Measurements from ENCODE around the gene IMMP2L. TPM values are rescaled to one million over a fixed set of nuclear protein-coding genes. Genes with fewer than 3 reads are reported as not detected.

IMMP2L gene
- total RNA-seq, 2 donors from 2014 or later: 7.3 to 7.7 TPM

DNA sequence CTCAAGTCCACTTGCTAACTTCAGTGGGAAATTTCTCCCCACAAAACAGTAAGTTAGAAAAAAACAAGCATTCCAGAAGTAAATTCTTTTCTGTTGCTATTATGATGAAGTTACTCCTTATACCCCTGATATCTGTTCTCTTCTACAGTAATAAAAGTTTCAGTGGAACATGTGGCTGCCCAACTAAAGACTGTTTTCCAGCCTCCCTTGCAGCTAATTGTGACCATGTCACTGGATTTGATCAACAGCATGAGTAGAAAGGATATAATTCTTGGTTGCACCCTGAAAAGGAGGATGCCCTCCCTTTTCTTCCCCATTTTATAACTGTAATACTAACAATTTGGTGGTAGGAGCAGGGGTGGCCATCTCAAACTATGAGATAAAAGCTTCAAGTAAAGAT, 40.6 kb downstream of the IMMP2L start:
- TF ChIP-seq, protein P1, sequence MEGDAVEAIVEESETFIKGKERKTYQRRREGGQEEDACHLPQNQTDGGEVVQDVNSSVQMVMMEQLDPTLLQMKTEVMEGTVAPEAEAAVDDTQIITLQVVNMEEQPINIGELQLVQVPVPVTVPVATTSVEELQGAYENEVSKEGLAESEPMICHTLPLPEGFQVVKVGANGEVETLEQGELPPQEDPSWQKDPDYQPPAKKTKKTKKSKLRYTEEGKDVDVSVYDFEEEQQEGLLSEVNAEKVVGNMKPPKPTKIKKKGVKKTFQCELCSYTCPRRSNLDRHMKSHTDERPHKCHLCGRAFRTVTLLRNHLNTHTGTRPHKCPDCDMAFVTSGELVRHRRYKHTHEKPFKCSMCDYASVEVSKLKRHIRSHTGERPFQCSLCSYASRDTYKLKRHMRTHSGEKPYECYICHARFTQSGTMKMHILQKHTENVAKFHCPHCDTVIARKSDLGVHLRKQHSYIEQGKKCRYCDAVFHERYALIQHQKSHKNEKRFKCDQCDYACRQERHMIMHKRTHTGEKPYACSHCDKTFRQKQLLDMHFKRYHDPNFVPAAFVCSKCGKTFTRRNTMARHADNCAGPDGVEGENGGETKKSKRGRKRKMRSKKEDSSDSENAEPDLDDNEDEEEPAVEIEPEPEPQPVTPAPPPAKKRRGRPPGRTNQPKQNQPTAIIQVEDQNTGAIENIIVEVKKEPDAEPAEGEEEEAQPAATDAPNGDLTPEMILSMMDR (IDR thresholded peaks at IDR 0.05): no peak
- H3K4me3 ChIP-seq: no peak overlapping the region
- no peak overlapping the region for H3K27ac ChIP-seq
- no peak for DNase-seq (ENCODE audit: low spot score)
- peaks cover 0 to 6% of the 10 kb centered on the region in 2 donors for H3K9me3 ChIP-seq
- no peaks in the 10 kb centered on the region for H3K27me3 ChIP-seq
- H3K4me1 ChIP-seq: no peaks in the 10 kb centered on the region
- peaks cover 5% of the 10 kb centered on the region for H3K36me3 ChIP-seq

DNA sequence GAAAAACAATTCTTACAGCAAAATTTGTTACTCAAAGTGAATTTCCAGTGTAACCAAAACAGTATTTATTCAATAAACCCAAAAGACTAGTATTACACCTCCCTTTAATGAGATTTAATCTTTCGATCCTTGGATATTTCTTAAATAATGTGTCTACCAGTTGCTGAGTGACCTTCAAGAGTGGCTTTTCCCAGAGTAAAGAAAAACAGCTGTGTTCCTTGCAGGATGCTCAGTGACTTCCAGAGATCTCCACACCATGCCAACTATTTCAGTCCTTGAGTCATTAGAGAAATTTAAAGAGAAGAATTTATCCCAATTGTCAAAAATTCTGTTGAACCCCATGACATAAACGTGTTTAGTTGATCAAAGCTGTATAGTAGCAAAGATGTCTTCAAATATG, 44.0 kb downstream of the IMMP2L start:
- DNase-seq (ENCODE audit: low spot score): no peak
- H3K4me3 ChIP-seq: no peak overlapping the region
- H3K9me3 ChIP-seq: peaks cover 0 to 6% of the 10 kb centered on the region in 2 donors
- H3K27ac ChIP-seq: no peak overlapping the region
- H3K4me1 ChIP-seq: no peaks in the 10 kb centered on the region
- H3K36me3 ChIP-seq: peaks cover 5% of the 10 kb centered on the region
- TF ChIP-seq, protein P1 (IDR thresholded peaks at IDR 0.05): no peak
- no peaks in the 10 kb centered on the region for H3K27me3 ChIP-seq

DNA sequence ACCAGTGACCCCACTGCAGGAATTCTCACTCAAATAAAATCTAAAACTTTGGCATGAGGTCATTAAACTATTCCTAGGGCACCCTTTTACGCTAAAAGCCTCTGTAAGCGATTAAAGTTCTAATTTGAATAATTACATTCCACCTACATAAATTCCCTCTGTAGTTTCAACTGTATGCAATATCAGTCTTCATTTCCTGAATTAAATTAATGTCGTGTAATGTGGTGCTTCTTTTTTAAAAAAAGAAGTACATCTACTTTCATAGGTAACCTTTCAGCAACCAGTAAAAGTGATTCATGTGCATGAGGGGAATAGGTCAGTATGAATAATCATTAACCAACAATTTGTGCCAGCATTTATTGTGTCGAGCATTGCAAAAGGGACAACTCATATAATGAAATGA, 44.7 kb downstream of the IMMP2L start:
- Histone ChIP-seq H3K9me3 (peaks cover 0 to 6% of the 10 kb centered on the region in 2 donors), H3K4me1 (no peaks in the 10 kb centered on the region), H3K4me3 (no peak overlapping the region), H3K27me3 (no peaks in the 10 kb centered on the region), H3K27ac (no peak overlapping the region), H3K36me3 (peaks cover 5% of the 10 kb centered on the region)
- TF ChIP-seq, protein P1 (IDR thresholded peaks at IDR 0.05): no peak
- no peak for DNase-seq (ENCODE audit: low spot score)

DNA sequence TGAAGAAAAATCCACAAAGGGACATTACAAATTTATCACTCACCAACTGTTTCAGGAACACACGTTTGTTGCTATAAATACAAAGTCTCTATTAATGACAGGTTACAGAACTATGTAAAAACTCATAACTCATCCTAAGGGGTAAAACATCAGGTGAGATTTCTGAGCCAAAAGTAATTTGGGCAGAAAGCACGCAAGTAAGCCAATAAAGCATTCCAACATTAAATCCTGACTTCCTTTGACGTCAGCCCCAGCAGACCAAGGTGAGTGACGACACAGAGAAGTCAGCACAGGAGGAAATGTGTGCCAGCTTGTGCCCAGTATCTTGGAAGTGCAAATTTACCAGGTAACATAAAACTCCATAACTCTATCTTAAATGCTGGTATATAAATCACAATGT, 45.7 kb downstream of the IMMP2L start:
- TF ChIP-seq, protein P1 (IDR thresholded peaks at IDR 0.05): no peak
- no peak overlapping the region for H3K27ac ChIP-seq
- no peaks in the 10 kb centered on the region for H3K27me3 ChIP-seq
- no peaks in the 10 kb centered on the region for H3K4me1 ChIP-seq
- H3K9me3 ChIP-seq: peaks cover 0 to 2% of the 10 kb centered on the region in 2 donors
- peaks cover 1% of the 10 kb centered on the region for H3K36me3 ChIP-seq
- no peak for DNase-seq (ENCODE audit: low spot score)
- H3K4me3 ChIP-seq: no peak overlapping the region

DNA sequence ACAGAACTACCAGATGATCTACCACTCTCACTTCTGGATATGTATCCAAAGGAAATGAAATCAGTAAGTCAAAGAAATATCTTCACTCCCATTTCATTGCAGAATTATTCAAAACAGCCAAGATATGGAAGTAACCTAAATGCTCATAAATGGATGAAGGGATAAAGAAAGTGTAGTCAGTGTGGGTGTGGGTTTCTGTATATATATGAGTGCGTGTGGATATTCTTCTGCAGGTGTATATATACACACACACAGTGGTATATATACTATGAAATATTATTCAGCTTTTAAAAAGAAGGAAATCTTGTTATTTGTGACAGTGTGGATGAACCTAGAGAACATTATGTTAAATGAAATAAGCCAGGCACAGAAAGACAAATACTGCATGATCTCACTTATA, 48.7 kb downstream of the IMMP2L start:
- TF ChIP-seq, protein P1 (IDR thresholded peaks at IDR 0.05): no peak
- no peak overlapping the region for H3K27ac ChIP-seq
- no peaks in the 10 kb centered on the region for H3K27me3 ChIP-seq
- no peaks in the 10 kb centered on the region for H3K4me1 ChIP-seq
- H3K4me3 ChIP-seq: no peak overlapping the region
- H3K9me3 ChIP-seq: no peaks in the 10 kb centered on the region
- no peak for DNase-seq (ENCODE audit: low spot score)
- no peaks in the 10 kb centered on the region for H3K36me3 ChIP-seq

DNA sequence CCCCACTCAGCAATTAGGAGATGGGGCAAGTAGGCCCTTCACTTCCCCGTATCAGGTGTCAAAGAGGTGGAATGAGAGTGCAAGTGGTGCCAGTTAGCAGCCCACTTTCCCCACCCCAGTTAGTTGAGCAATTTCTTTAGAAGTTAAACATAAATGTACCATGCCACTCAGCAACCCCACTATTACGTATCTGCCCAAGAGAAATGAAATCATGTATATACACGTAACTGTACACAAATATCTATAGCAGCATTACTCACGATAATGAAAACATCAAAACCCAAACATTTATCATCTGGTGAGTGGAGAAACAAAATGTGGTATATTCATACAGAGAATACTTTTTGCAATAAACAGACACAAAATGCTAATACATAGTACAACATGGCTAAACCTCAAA, 50.4 kb downstream of the IMMP2L start:
- Histone ChIP-seq H3K4me3 (no peak overlapping the region), H3K27ac (no peak overlapping the region), H3K36me3 (no peaks in the 10 kb centered on the region), H3K9me3 (no peaks in the 10 kb centered on the region), H3K27me3 (no peaks in the 10 kb centered on the region), H3K4me1 (no peaks in the 10 kb centered on the region)
- DNase-seq (ENCODE audit: low spot score): no peak
- TF ChIP-seq, protein P1 (IDR thresholded peaks at IDR 0.05): no peak

Measured in right atrium auricular region (tissue), 2 donors.